ENCODE data around the gene EXOC6B.

Gene EXOC6B

DNA sequence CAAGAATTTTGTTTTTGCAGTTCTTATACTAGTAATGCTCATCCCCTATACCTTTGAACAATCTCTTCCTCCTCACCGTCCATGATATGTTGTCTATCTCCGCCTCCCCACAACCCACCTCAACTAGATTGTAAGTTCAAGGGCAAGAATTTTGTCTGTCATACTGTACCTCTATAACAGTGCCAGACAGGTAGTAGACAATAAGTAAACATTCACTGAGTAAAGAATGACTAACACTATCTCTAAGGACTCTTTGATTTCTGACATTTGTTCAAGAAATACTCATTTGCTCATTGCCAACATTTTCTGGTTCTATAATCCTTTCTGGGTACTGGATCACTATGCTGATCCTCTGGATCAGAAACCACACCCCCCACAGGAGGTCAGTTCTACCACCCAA is 82.4 kb downstream of the EXOC6B start:
- H3K4me1 ChIP-seq (ENCODE audit: control insufficient read depth, insufficient read depth, low read length, unreplicated experiment), result peaks cover 15% of the 10 kb centered on the region
- no peaks in the 10 kb centered on the region for H3K27me3 ChIP-seq (ENCODE audit: insufficient read depth, low read length)
- H3K27ac ChIP-seq (ENCODE audit: low read depth, low read length), result no peak overlapping the region

GRCh38 chr2:72738096-72738495 is 87.7 kb downstream of the EXOC6B start:
- H3K4me3 ChIP-seq (ENCODE audit: low read depth, low read length), result no peak overlapping the region
- no peak overlapping the region for H3K27ac ChIP-seq (ENCODE audit: low read depth, low read length)
- H2AFZ ChIP-seq (ENCODE audit: low read length, unreplicated experiment), result no peak overlapping the region
- no peaks in the 10 kb centered on the region for H3K27me3 ChIP-seq (ENCODE audit: insufficient read depth, low read length)
- H3K4me1 ChIP-seq (ENCODE audit: control insufficient read depth, insufficient read depth, low read length, unreplicated experiment), result no peaks in the 10 kb centered on the region
- H3K36me3 ChIP-seq (ENCODE audit: insufficient read depth, low read length), result no peaks in the 10 kb centered on the region
- H3K79me2 ChIP-seq (ENCODE audit: control insufficient read depth, insufficient read depth, low read length, unreplicated experiment), result no peaks in the 10 kb centered on the region

More for the DNA sequence above, 82.4 kb downstream of the EXOC6B start:
- no peaks in the 10 kb centered on the region for H3K79me2 ChIP-seq (ENCODE audit: control insufficient read depth, insufficient read depth, low read length, unreplicated experiment)
- H2AFZ ChIP-seq (ENCODE audit: low read length, unreplicated experiment), result no peak overlapping the region
- H3K36me3 ChIP-seq (ENCODE audit: insufficient read depth, low read length), result no peaks in the 10 kb centered on the region
- no peak overlapping the region for H3K4me3 ChIP-seq (ENCODE audit: low read depth, low read length)

GRCh38 chr2:72734432-72734831 is 91.4 kb downstream of the EXOC6B start:
- no peak overlapping the region for H3K4me3 ChIP-seq (ENCODE audit: low read depth, low read length)
- no peak overlapping the region for H3K27ac ChIP-seq (ENCODE audit: low read depth, low read length)
- H3K4me1 ChIP-seq (ENCODE audit: control insufficient read depth, insufficient read depth, low read length, unreplicated experiment), result no peaks in the 10 kb centered on the region
- no peaks in the 10 kb centered on the region for H3K27me3 ChIP-seq (ENCODE audit: insufficient read depth, low read length)
- H2AFZ ChIP-seq (ENCODE audit: low read length, unreplicated experiment), result no peak overlapping the region
- no peaks in the 10 kb centered on the region for H3K36me3 ChIP-seq (ENCODE audit: insufficient read depth, low read length)
- H3K79me2 ChIP-seq (ENCODE audit: control insufficient read depth, insufficient read depth, low read length, unreplicated experiment), result no peaks in the 10 kb centered on the region

DNA sequence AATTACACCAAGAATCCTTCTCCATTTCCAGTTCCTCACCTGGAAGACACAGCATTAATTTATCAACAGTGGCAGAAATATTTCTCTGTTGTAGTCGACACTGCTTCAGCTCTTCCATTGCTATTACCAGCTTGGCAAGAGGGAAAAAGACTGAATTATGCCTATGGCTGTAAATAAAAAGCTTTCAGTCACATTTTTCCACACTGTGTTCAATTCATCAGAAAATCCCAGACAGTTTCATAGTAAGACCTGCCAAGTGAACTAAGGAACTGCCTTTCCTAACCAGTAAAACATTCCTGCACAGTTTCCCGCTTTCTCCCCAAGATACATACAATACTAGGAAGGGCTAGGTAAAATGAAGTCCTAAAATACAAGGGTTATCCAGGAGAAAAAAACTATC is 94.7 kb downstream of the EXOC6B start:
- Histone ChIP-seq H3K27ac (ENCODE audit: low read depth, low read length) (no peak overlapping the region), H3K36me3 (ENCODE audit: insufficient read depth, low read length) (no peaks in the 10 kb centered on the region), H3K4me3 (ENCODE audit: low read depth, low read length) (no peak overlapping the region), H3K27me3 (ENCODE audit: insufficient read depth, low read length) (no peaks in the 10 kb centered on the region), H3K4me1 (ENCODE audit: control insufficient read depth, insufficient read depth, low read length, unreplicated experiment) (no peaks in the 10 kb centered on the region), H2AFZ (ENCODE audit: low read length, unreplicated experiment) (no peak overlapping the region), H3K79me2 (ENCODE audit: control insufficient read depth, insufficient read depth, low read length, unreplicated experiment) (no peaks in the 10 kb centered on the region)

- Histone ChIP-seq H3K36me3 (ENCODE audit: insufficient read depth, low read length) (no peaks in the 10 kb centered on the region), H3K27ac (ENCODE audit: low read depth, low read length) (no peak overlapping the region)
These were observed 98.5 kb downstream of the EXOC6B start for GRCh38 chr2:72727356-72727755.

DNA sequence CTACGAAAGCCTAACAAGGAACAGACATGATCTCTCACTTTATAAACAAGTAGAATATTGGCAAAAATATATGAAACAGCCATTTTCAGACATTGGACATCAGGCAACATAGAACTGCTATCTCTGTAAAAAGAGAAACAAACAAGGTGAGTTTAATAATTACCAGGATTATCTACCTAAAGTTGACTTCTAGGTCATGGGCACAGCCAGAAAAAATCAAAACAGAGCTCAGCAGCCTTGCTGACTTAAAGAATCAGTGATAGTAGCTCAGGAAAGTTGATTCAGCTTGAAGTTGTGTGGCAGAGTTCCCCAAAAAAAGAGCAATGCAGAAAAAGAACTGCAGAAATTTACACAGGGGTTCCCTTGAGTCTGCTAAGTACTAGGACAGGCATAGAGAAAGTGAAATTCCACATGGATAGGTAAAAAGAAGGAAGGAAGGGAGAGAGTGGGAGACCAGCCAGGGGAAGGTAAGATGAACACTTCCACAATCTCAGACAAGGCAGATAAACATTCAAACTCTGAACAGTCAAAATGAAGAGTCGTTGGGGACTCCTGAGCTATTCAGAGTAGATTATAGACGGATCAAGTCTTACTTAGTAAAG is 102.0 kb downstream of the EXOC6B start:
- no peak overlapping the region for H2AFZ ChIP-seq (ENCODE audit: low read length, unreplicated experiment)
- peaks cover 11% of the 10 kb centered on the region for H3K4me1 ChIP-seq (ENCODE audit: control insufficient read depth, insufficient read depth, low read length, unreplicated experiment)
- H3K4me3 ChIP-seq (ENCODE audit: low read depth, low read length), result no peak overlapping the region
- no peaks in the 10 kb centered on the region for H3K79me2 ChIP-seq (ENCODE audit: control insufficient read depth, insufficient read depth, low read length, unreplicated experiment)
- no peaks in the 10 kb centered on the region for H3K36me3 ChIP-seq (ENCODE audit: insufficient read depth, low read length)
- no peak overlapping the region for H3K27ac ChIP-seq (ENCODE audit: low read depth, low read length)
- no peaks in the 10 kb centered on the region for H3K27me3 ChIP-seq (ENCODE audit: insufficient read depth, low read length)

More at GRCh38 chr2:72727356-72727755, 98.5 kb downstream of the EXOC6B start:
- no peaks in the 10 kb centered on the region for H3K79me2 ChIP-seq (ENCODE audit: control insufficient read depth, insufficient read depth, low read length, unreplicated experiment)
- H3K4me1 ChIP-seq (ENCODE audit: control insufficient read depth, insufficient read depth, low read length, unreplicated experiment), result peaks cover 8% of the 10 kb centered on the region
- H2AFZ ChIP-seq (ENCODE audit: low read length, unreplicated experiment), result no peak overlapping the region
- H3K27me3 ChIP-seq (ENCODE audit: insufficient read depth, low read length), result no peaks in the 10 kb centered on the region
- no peak overlapping the region for H3K4me3 ChIP-seq (ENCODE audit: low read depth, low read length)

DNA sequence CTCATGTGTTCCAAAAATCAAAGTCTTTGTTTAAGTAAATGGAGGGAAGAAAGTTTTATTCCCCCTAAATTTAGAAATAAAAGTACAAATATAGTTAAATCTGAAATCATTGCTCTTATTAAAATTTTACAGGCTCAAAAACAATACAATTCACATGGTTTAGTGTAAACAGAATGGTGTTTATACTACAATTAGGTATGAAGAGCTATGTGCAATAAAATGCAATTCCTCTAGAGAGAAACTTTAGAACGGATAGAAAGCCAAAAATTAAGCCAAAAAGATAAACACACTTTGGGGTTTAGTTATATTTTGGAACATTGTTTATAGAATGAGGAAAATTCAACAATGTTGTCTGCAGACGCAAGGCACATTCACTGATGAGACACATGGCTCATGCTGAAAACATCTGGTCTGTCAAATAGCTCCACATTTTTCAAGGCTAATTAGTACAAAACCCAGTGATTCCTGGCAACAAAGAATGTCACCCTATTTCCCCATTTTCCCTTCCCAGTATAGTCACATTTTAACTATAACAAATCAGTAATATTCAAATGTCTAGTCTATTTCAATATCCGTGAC is 103.3 kb downstream of the EXOC6B start:
- Histone ChIP-seq H3K27ac (ENCODE audit: low read depth, low read length) (no peak overlapping the region), H3K36me3 (ENCODE audit: insufficient read depth, low read length) (peaks cover 4% of the 10 kb centered on the region; the same call in 1 of the 2 replicates), H3K4me3 (ENCODE audit: low read depth, low read length) (no peak overlapping the region), H3K4me1 (ENCODE audit: control insufficient read depth, insufficient read depth, low read length, unreplicated experiment) (peaks cover 11% of the 10 kb centered on the region), H3K27me3 (ENCODE audit: insufficient read depth, low read length) (no peaks in the 10 kb centered on the region), H3K79me2 (ENCODE audit: control insufficient read depth, insufficient read depth, low read length, unreplicated experiment) (no peaks in the 10 kb centered on the region), H2AFZ (ENCODE audit: low read length, unreplicated experiment) (no peak overlapping the region)

GRCh38 chr2:72719416-72719815 is 106.4 kb downstream of the EXOC6B start:
- Histone ChIP-seq H3K27ac (ENCODE audit: low read depth, low read length) (no peak overlapping the region), H3K79me2 (ENCODE audit: control insufficient read depth, insufficient read depth, low read length, unreplicated experiment) (no peaks in the 10 kb centered on the region), H3K36me3 (ENCODE audit: insufficient read depth, low read length) (peaks cover 5% of the 10 kb centered on the region; the same call in 1 of the 2 replicates), H3K27me3 (ENCODE audit: insufficient read depth, low read length) (no peaks in the 10 kb centered on the region), H2AFZ (ENCODE audit: low read length, unreplicated experiment) (no peak overlapping the region), H3K4me3 (ENCODE audit: low read depth, low read length) (no peak overlapping the region), H3K4me1 (ENCODE audit: control insufficient read depth, insufficient read depth, low read length, unreplicated experiment) (peaks cover 11% of the 10 kb centered on the region)

GRCh38 chr2:72718876-72719275 is 107.0 kb downstream of the EXOC6B start:
- no peak overlapping the region for H3K27ac ChIP-seq (ENCODE audit: low read depth, low read length)
- peaks cover 11% of the 10 kb centered on the region for H3K4me1 ChIP-seq (ENCODE audit: control insufficient read depth, insufficient read depth, low read length, unreplicated experiment)
- H3K36me3 ChIP-seq (ENCODE audit: insufficient read depth, low read length), result peaks cover 5% of the 10 kb centered on the region; the same call in 1 of the 2 replicates
- H3K4me3 ChIP-seq (ENCODE audit: low read depth, low read length), result no peak overlapping the region
- no peaks in the 10 kb centered on the region for H3K27me3 ChIP-seq (ENCODE audit: insufficient read depth, low read length)
- no peaks in the 10 kb centered on the region for H3K79me2 ChIP-seq (ENCODE audit: control insufficient read depth, insufficient read depth, low read length, unreplicated experiment)
- H2AFZ ChIP-seq (ENCODE audit: low read length, unreplicated experiment), result no peak overlapping the region

- no peak overlapping the region for H2AFZ ChIP-seq (ENCODE audit: low read length, unreplicated experiment)
- H3K79me2 ChIP-seq (ENCODE audit: control insufficient read depth, insufficient read depth, low read length, unreplicated experiment), result no peaks in the 10 kb centered on the region
- no peaks in the 10 kb centered on the region for H3K27me3 ChIP-seq (ENCODE audit: insufficient read depth, low read length)
- no peaks in the 10 kb centered on the region for H3K4me1 ChIP-seq (ENCODE audit: control insufficient read depth, insufficient read depth, low read length, unreplicated experiment)
- no peak overlapping the region for H3K4me3 ChIP-seq (ENCODE audit: low read depth, low read length)
- no peak overlapping the region for H3K27ac ChIP-seq (ENCODE audit: low read depth, low read length)
- peaks cover 5% of the 10 kb centered on the region; the same call in 1 of the 2 replicates for H3K36me3 ChIP-seq (ENCODE audit: insufficient read depth, low read length)
These were observed 109.2 kb downstream of the EXOC6B start for GRCh38 chr2:72716601-72717000.

- H2AFZ ChIP-seq (ENCODE audit: low read length, unreplicated experiment), result no peak overlapping the region
These were observed 112.0 kb downstream of the EXOC6B start for GRCh38 chr2:72713857-72714256.

More at GRCh38 chr2:72713857-72714256, 112.0 kb downstream of the EXOC6B start:
- Histone ChIP-seq H3K36me3 (ENCODE audit: insufficient read depth, low read length) (peaks cover 5% of the 10 kb centered on the region; the same call in 1 of the 2 replicates), H3K4me1 (ENCODE audit: control insufficient read depth, insufficient read depth, low read length, unreplicated experiment) (no peaks in the 10 kb centered on the region), H3K27ac (ENCODE audit: low read depth, low read length) (no peak overlapping the region), H3K27me3 (ENCODE audit: insufficient read depth, low read length) (no peaks in the 10 kb centered on the region), H3K4me3 (ENCODE audit: low read depth, low read length) (no peak overlapping the region), H3K79me2 (ENCODE audit: control insufficient read depth, insufficient read depth, low read length, unreplicated experiment) (no peaks in the 10 kb centered on the region)
